HepG2 (cell line): ENCODE measurements around the gene INF2. TPM values are rescaled to one million over a fixed set of nuclear protein-coding genes. Genes with fewer than 3 reads are reported as not detected.
A peak's percentile ranks its signal among the peaks of the same experiment; 100 is the strongest.

ENCODE experiments used
- ELF1 ChIP-seq: sonication (generic); formaldehyde crosslinking; IDR thresholded peaks from 2 replicates; pipeline ENCODE4 v1.4.0; 2020; ENCODE audit warnings: missing genetic modification reagents
- FOXK2 ChIP-seq: fragments of 450-650 bp; IDR thresholded peaks from 2 replicates; pipeline ENCODE4 v1.6.1; 2016
- HNRNPL ChIP-seq: fragments of 200-400 bp; formaldehyde crosslinking; IDR thresholded peaks from 2 replicates; pipeline ENCODE4 v1.6.1; 2017; ENCODE audit warnings: mild to moderate bottlenecking, low read depth, low read length
- IKZF4 ChIP-seq: sonication (generic); formaldehyde crosslinking; IDR thresholded peaks from 2 replicates; pipeline ENCODE4 v1.5.1; 2020; ENCODE audit warnings: borderline replicate concordance, mild to moderate bottlenecking, low read depth, missing genetic modification reagents; ENCODE audit errors: not compliant biosample characterization
- MBNL3 ChIP-seq: fragments of 250-450 bp; sonication (Bioruptor Pico); conservative IDR thresholded peaks from 2 replicates; pipeline ENCODE4 v1.8.0; 2022; ENCODE audit warnings: mild to moderate bottlenecking, inconsistent platforms
- MZF1 ChIP-seq: sonication (generic); formaldehyde crosslinking; IDR thresholded peaks from 2 replicates; pipeline ENCODE4 v1.8.1; 2023; ENCODE audit warnings: mild to moderate bottlenecking, missing genetic modification reagents, borderline replicate concordance
- NBN ChIP-seq: fragments of 450-650 bp; conservative IDR thresholded peaks from 2 replicates; pipeline ENCODE4 v1.6.1; 2017
- NFYC ChIP-seq: IDR thresholded peaks from 2 replicates; pipeline ENCODE4 v1.6.1; 2016; ENCODE audit warnings: missing genetic modification reagents, missing compliant biosample characterization
- NONO ChIP-seq, 2 experiments: fragments of 450-650 bp in 1 of 2; sonication (generic) in 1 of 2; formaldehyde crosslinking in 1 of 2; IDR thresholded peaks in 1 of 2; conservative IDR thresholded peaks in 1 of 2; 2 replicates each; pipeline versions ENCODE4 v1.6.1 to v1.8.0; 2017 to 2022; ENCODE audit warnings: mild to moderate bottlenecking in 1 of 2, missing genetic modification reagents in 1 of 2, moderate library complexity in 1 of 2
- RAD21 ChIP-seq: fragments of 450-650 bp; formaldehyde crosslinking; IDR thresholded peaks from 2 replicates; pipeline ENCODE4 v1.5.0; 2020; ENCODE audit warnings: mild to moderate bottlenecking
- ZBTB46 ChIP-seq: sonication (generic); formaldehyde crosslinking; IDR thresholded peaks from 2 replicates; pipeline ENCODE4 v1.4.0; 2020; ENCODE audit warnings: mild to moderate bottlenecking, missing genetic modification reagents, borderline replicate concordance
- ZFP91 ChIP-seq: sonication (generic); formaldehyde crosslinking; IDR thresholded peaks from 2 replicates; pipeline ENCODE4 v1.9.0; 2022; ENCODE audit warnings: missing genetic modification reagents, mild to moderate bottlenecking, borderline replicate concordance
- ZKSCAN1 ChIP-seq: fragments of 150-350 bp; IDR thresholded peaks from 2 replicates; pipeline ENCODE4 v1.6.1; 2014; ENCODE audit warnings: low read length
- ZNF552 ChIP-seq: sonication (generic); formaldehyde crosslinking; IDR thresholded peaks from 2 replicates; pipeline ENCODE4 v1.9.0; 2022; ENCODE audit warnings: missing genetic modification reagents, mild to moderate bottlenecking, borderline replicate concordance
- ZNF687 ChIP-seq: sonication (generic); formaldehyde crosslinking; IDR thresholded peaks from 2 replicates; pipeline ENCODE4 v1.5.1; 2020; ENCODE audit warnings: mild to moderate bottlenecking, missing genetic modification reagents, moderate library complexity
- ZNF891 ChIP-seq: sonication (generic); formaldehyde crosslinking; IDR thresholded peaks from 2 replicates; pipeline ENCODE4 v1.5.0; 2020; ENCODE audit warnings: mild to moderate bottlenecking, missing genetic modification reagents
- polyA plus RNA-seq, 8 experiments: library from polyadenylated mRNA; depleted of rRNA in 3 of 8; stranded (reverse) in 7 of 8; unstranded in 1 of 8; fragments of >200 nt; fragmentation: Illumina TruSeq in 4 of 8; extraction: Trizol in 4 of 8; gene quantifications; 2 replicates each; pipeline versions ENCODE4 v1.2.1 to v1.2.3, GENCODE V29; 2011 to 2016; ENCODE audit warnings: low read depth in 4 of 8, missing spikeins in 1 of 8, mixed read lengths in 1 of 8; ENCODE audit not compliant: insufficient read depth in 1 of 8
- total RNA-seq, 5 experiments: library from RNA; depleted of rRNA; stranded (reverse); fragments of >200 nt; fragmentation: Illumina TruSeq; extraction: Trizol; gene quantifications; 2 replicates each; pipeline ENCODE4 v1.2.3, GENCODE V29; 2016; ENCODE audit warnings: low read depth in 1 of 5
- TF ChIP-seq, protein P1 (sequence below): sonication (generic); formaldehyde crosslinking; IDR thresholded peaks from 2 replicates; pipeline ENCODE4 v1.9.0; 2022; ENCODE audit warnings: low read depth, missing genetic modification reagents
- TF ChIP-seq, protein P2 (sequence below): sonication (generic); formaldehyde crosslinking; IDR thresholded peaks from 2 replicates; pipeline ENCODE4 v1.4.0; 2020; ENCODE audit warnings: mild to moderate bottlenecking, missing genetic modification reagents

Gene INF2
- total and polyA plus RNA-seq, 2 of the 13 experiments (the other 11 are each of a cell fraction or from before 2014, with no cell fraction given), result 16.4 to 26.4 TPM

DNA sequence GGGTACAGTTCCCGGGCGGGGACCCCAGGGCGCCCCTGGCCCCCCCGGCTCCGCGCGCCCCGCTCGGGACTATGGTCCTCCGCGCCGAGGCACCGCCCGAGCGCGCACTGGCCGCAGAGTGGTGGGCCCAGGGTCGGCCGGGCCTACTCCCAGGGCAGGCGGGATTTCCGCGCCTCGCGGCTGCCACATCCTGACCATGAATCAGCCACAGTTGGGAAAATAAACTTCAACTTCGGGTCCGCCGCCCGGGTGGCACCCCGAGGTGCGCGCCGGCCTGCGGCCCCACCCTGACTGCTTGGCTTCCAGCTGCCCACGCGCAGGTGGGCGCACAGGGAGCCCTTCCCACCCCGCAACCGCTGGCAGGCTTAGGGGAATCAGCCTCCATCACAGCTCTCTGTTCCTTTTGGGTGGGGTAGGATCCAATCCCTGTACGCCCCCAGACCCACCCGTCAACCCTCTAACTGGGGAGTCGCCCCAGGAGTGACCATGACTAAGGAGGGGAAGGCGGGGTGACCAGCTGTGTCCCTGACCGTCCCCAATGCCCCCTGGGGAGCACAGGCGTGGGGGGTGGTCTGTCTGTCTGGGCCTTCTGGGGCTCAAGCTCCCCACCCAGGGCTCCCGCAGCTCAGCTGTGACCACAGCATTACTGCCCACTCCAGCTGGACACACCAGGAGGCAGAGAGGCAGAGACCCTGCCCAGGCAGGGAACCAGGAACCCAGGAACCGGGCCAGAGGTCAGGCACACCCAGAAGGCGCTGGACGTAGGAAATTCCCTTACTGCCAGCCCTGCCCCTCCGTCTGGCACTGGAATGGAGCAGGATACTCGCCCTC is 678 bp downstream of the INF2 start (continued):
- TF ChIP-seq ZKSCAN1, result no peak
- TF ChIP-seq FOXK2, result no peak
- peak; percentile 47 for TF ChIP-seq ZFP91 (CRISPR knock-in tag)
- no peak for TF ChIP-seq NBN
- no peak for TF ChIP-seq ZBTB46 (CRISPR knock-in tag)
- 0 out of 2 replicates have a peak, but pooled peaks have one; percentile 25 for TF ChIP-seq HNRNPL
- no peak for TF ChIP-seq MBNL3 (CRISPR knock-in tag)
- 0 out of 2 replicates have a peak, but pooled peaks have one; percentile 23 for TF ChIP-seq RAD21 (CRISPR knock-in tag)
- no peak for TF ChIP-seq ZNF552 (CRISPR knock-in tag)
- TF ChIP-seq NONO (IDR thresholded peaks at IDR 0.05), result no peak
- TF ChIP-seq NONO (CRISPR knock-in tag; conservative IDR thresholded peaks at IDR 0.05), result no peak
- no peak for TF ChIP-seq IKZF4 (CRISPR knock-in tag)
- TF ChIP-seq, protein P1, sequence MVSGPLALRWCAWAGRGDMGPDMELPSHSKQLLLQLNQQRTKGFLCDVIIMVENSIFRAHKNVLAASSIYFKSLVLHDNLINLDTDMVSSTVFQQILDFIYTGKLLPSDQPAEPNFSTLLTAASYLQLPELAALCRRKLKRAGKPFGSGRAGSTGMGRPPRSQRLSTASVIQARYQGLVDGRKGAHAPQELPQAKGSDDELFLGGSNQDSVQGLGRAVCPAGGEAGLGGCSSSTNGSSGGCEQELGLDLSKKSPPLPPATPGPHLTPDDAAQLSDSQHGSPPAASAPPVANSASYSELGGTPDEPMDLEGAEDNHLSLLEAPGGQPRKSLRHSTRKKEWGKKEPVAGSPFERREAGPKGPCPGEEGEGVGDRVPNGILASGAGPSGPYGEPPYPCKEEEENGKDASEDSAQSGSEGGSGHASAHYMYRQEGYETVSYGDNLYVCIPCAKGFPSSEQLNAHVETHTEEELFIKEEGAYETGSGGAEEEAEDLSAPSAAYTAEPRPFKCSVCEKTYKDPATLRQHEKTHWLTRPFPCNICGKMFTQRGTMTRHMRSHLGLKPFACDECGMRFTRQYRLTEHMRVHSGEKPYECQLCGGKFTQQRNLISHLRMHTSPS (CRISPR knock-in tag), result peak; percentile 14; the same call in 1 of the 2 replicates
- TF ChIP-seq MZF1 (CRISPR knock-in tag), result no peak
- TF ChIP-seq, protein P2, sequence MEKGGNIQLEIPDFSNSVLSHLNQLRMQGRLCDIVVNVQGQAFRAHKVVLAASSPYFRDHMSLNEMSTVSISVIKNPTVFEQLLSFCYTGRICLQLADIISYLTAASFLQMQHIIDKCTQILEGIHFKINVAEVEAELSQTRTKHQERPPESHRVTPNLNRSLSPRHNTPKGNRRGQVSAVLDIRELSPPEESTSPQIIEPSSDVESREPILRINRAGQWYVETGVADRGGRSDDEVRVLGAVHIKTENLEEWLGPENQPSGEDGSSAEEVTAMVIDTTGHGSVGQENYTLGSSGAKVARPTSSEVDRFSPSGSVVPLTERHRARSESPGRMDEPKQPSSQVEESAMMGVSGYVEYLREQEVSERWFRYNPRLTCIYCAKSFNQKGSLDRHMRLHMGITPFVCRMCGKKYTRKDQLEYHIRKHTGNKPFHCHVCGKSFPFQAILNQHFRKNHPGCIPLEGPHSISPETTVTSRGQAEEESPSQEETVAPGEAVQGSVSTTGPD (CRISPR knock-in tag), result no peak
- TF ChIP-seq NFYC (CRISPR knock-in tag), result no peak
- TF ChIP-seq ZNF891 (CRISPR knock-in tag), result no peak
- TF ChIP-seq ZNF687, result peak; percentile 34
- no peak for TF ChIP-seq ELF1 (CRISPR knock-in tag)
